K562 (cell line): ENCODE data around the gene TOR3A.

Experiments
- ARHGAP35 ChIP-seq: fragments of 450-650 bp; IDR thresholded peaks from 2 replicates; pipeline ENCODE4 v1.6.1; 2018; ENCODE audit not compliant: partially characterized antibody
- DNMT1 ChIP-seq: fragments of 450-650 bp; IDR thresholded peaks from 2 replicates; pipeline ENCODE4 v1.6.1; 2016; ENCODE audit warnings: antibody characterized with exemption, mild to moderate bottlenecking
- KLF1 ChIP-seq: fragments of 450-650 bp; IDR thresholded peaks from 2 replicates; pipeline ENCODE4 v1.6.1; 2016; ENCODE audit warnings: missing genetic modification characterization, missing compliant biosample characterization
- POLR2A ChIP-seq: fragments of 450-650 bp; conservative IDR thresholded peaks from 2 replicates; pipeline ENCODE4 v1.6.1; 2016
- TF ChIP-seq, protein P1 (sequence below), 3 experiments: IDR thresholded peaks in 2 of 3; conservative IDR thresholded peaks in 1 of 3; 2 replicates each; pipeline ENCODE4 v1.5.1; 2011 to 2012; ENCODE audit warnings: low read length in 3 of 3, mild to moderate bottlenecking in 3 of 3, control low read depth in 2 of 3, improper control_type of control experiment in 1 of 3, inconsistent platforms in 1 of 3, low read depth in 1 of 3, mixed read lengths in 1 of 3, moderate library complexity in 1 of 3; ENCODE audit not compliant: insufficient read depth in 2 of 3
- TF ChIP-seq, protein P2 (sequence below), 2 experiments: fragments of 450-650 bp; formaldehyde crosslinking in 1 of 2; IDR thresholded peaks; 2 replicates each; pipeline versions ENCODE4 v1.4.0 to v1.6.1; 2014 to 2020; ENCODE audit warnings: mild to moderate bottlenecking in 2 of 2, borderline replicate concordance in 1 of 2, low read depth in 1 of 2

DNA sequence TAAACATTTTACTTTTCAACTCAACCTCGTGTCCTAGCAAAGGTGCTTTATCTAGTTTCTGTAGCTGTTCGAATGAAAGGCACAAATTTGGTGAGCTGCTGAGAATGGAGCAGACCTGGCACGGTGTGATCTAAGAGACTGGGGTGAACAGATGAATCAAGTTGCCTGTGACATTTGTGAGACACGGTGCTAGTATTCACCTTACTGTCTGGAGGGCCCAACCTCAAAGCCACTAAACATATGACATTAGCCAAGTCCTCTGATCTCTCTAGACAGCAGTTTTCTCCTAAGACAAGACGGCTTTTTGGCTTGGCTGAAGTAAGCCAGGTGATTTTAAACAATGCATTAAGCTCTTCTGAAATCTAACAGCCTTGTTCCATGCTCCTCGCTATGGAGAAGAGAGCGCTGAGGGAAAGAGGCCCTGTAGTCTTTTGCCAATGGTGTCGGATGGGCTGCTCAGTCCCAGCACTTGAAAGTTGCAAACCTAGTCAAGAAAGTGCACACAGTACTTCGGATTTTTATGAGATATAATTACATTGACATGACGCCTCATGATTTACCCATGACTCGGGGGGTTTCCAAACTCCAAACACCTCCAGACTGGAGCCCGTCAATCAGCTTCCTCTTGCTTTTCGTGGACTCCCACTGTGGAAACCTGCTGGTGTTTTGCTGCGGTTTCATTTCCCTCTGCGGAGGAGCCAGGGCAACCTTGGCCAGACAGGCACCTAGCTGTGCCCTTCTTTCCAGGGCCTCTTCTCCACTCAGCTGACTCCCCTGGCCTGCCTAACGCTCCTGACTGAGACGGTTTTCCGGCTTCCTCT is 794 bp upstream of the TOR3A start:
- TF ChIP-seq POLR2A (no peak), KLF1 (no peak), ARHGAP35 (no peak), DNMT1 (no peak)
- TF ChIP-seq, protein P1, sequence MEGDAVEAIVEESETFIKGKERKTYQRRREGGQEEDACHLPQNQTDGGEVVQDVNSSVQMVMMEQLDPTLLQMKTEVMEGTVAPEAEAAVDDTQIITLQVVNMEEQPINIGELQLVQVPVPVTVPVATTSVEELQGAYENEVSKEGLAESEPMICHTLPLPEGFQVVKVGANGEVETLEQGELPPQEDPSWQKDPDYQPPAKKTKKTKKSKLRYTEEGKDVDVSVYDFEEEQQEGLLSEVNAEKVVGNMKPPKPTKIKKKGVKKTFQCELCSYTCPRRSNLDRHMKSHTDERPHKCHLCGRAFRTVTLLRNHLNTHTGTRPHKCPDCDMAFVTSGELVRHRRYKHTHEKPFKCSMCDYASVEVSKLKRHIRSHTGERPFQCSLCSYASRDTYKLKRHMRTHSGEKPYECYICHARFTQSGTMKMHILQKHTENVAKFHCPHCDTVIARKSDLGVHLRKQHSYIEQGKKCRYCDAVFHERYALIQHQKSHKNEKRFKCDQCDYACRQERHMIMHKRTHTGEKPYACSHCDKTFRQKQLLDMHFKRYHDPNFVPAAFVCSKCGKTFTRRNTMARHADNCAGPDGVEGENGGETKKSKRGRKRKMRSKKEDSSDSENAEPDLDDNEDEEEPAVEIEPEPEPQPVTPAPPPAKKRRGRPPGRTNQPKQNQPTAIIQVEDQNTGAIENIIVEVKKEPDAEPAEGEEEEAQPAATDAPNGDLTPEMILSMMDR (IDR thresholded peaks at IDR 0.05 in 2 of 3, conservative IDR thresholded peaks at IDR 0.05 in 1 of 3; ENCODE audit: insufficient read depth in 2 of 3, low read depth in 1 of 3, low read length in 3 of 3): no peak
- TF ChIP-seq, protein P2, sequence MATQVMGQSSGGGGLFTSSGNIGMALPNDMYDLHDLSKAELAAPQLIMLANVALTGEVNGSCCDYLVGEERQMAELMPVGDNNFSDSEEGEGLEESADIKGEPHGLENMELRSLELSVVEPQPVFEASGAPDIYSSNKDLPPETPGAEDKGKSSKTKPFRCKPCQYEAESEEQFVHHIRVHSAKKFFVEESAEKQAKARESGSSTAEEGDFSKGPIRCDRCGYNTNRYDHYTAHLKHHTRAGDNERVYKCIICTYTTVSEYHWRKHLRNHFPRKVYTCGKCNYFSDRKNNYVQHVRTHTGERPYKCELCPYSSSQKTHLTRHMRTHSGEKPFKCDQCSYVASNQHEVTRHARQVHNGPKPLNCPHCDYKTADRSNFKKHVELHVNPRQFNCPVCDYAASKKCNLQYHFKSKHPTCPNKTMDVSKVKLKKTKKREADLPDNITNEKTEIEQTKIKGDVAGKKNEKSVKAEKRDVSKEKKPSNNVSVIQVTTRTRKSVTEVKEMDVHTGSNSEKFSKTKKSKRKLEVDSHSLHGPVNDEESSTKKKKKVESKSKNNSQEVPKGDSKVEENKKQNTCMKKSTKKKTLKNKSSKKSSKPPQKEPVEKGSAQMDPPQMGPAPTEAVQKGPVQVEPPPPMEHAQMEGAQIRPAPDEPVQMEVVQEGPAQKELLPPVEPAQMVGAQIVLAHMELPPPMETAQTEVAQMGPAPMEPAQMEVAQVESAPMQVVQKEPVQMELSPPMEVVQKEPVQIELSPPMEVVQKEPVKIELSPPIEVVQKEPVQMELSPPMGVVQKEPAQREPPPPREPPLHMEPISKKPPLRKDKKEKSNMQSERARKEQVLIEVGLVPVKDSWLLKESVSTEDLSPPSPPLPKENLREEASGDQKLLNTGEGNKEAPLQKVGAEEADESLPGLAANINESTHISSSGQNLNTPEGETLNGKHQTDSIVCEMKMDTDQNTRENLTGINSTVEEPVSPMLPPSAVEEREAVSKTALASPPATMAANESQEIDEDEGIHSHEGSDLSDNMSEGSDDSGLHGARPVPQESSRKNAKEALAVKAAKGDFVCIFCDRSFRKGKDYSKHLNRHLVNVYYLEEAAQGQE (IDR thresholded peaks at IDR 0.05; ENCODE audit: borderline replicate concordance): no peak
- TF ChIP-seq, protein P2 (CRISPR knock-in tag; IDR thresholded peaks at IDR 0.05; ENCODE audit: low read depth): no peak; the same call in 1 of the 2 replicates
